Measurements from ENCODE around the gene COG5. TPM values are rescaled to one million over a fixed set of nuclear protein-coding genes. Genes with fewer than 3 reads are reported as not detected.

Gene COG5
- total and polyA plus RNA-seq, 9 of the 15 experiments (the other 6 are each of a cell fraction or from before 2014, with no cell fraction given) = 15.3 to 75.1 (median 56.4) TPM

DNA sequence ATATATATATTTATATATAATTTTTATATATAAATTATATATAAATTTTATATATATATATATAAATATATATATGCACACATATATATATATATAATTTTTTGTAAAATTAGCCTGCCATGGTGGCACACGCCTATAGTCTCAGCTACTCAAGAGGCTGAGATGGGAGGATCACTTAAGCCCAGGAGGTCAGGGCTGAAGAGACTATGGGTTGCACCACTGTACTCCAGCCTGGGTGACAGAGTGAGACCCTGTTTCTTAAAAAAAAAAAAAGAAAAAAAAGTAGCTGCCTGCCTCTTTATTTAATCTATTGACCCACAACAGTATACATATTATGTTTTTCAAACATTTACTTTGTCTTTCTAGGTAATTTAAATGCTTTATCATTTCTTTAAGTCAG lies 35.5 kb upstream of the COG5 start:
- in situ Hi-C loops (cut with MboI) (no loop called here), intact Hi-C loops (cut with micrococcal nuclease) (no loop called here)
- FAIRE-seq = no peak
- peaks cover 73% of the 10 kb centered on the region for H3K36me3 ChIP-seq (ENCODE audit: control insufficient read depth, insufficient read depth, low read length)
- POLR2A ChIA-PET = interaction anchor here (0.8 to 1.3 kb wide), 2 partner anchors 15 to 36 kb away, joined by 3 to 4 read pairs; partner anchors contain the start of genes COG5 and DUS4L
- WGBS (ENCODE audit: insufficient coverage, low coverage, missing lambda C conversion rate) = 94% methylated on average over 1 of the region's 1 CpG
- H3K79me2 ChIP-seq (ENCODE audit: control insufficient read depth, insufficient read depth, low read length) = no peaks in the 10 kb centered on the region
- H4K20me1 ChIP-seq (replicated peaks; ENCODE audit: control insufficient read depth, insufficient read depth, low read length) = no peaks in the 10 kb centered on the region
- peaks cover 2% of the 10 kb centered on the region for H3K9me1 ChIP-seq (ENCODE audit: control insufficient read depth, insufficient read depth, low read length)
- H3K27me3 ChIP-seq (ENCODE audit: control insufficient read depth in 2 of 2, insufficient read depth in 2 of 2, low read length in 2 of 2) = no peaks in the 10 kb centered on the region
- CTCF ChIA-PET (ENCODE audit: low intra/inter-chr PET ratio) = no interaction called here
- no peak overlapping the region for H3K4me2 ChIP-seq (ENCODE audit: insufficient read depth, low read length)
- TF ChIP-seq LEF1 (IDR thresholded peaks at IDR 0.05) (no peak), TFAM (CRISPR knock-in tag; conservative IDR thresholded peaks at IDR 0.05) (no peak), SMC3 (conservative IDR thresholded peaks at IDR 0.05; ENCODE audit: insufficient read depth, low read depth, low read length) (no peak), NFYB (IDR thresholded peaks at IDR 0.05; ENCODE audit: extremely low read depth, insufficient read length) (no peak), MEIS2 (IDR thresholded peaks at IDR 0.05; ENCODE audit: partially characterized antibody) (no peak), RBM22 (IDR thresholded peaks at IDR 0.05; ENCODE audit: low read depth, low read length, poor library complexity, severe bottlenecking) (no peak), RUNX1 (IDR thresholded peaks at IDR 0.05; ENCODE audit: low read depth) (no peak)
- TF ChIP-seq, protein P1, sequence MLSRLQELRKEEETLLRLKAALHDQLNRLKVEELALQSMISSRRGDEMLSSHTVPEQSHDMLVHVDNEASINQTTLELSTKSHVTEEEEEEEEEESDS (CRISPR knock-in tag; IDR thresholded peaks at IDR 0.05) = no peak
- TF ChIP-seq, protein P2, sequence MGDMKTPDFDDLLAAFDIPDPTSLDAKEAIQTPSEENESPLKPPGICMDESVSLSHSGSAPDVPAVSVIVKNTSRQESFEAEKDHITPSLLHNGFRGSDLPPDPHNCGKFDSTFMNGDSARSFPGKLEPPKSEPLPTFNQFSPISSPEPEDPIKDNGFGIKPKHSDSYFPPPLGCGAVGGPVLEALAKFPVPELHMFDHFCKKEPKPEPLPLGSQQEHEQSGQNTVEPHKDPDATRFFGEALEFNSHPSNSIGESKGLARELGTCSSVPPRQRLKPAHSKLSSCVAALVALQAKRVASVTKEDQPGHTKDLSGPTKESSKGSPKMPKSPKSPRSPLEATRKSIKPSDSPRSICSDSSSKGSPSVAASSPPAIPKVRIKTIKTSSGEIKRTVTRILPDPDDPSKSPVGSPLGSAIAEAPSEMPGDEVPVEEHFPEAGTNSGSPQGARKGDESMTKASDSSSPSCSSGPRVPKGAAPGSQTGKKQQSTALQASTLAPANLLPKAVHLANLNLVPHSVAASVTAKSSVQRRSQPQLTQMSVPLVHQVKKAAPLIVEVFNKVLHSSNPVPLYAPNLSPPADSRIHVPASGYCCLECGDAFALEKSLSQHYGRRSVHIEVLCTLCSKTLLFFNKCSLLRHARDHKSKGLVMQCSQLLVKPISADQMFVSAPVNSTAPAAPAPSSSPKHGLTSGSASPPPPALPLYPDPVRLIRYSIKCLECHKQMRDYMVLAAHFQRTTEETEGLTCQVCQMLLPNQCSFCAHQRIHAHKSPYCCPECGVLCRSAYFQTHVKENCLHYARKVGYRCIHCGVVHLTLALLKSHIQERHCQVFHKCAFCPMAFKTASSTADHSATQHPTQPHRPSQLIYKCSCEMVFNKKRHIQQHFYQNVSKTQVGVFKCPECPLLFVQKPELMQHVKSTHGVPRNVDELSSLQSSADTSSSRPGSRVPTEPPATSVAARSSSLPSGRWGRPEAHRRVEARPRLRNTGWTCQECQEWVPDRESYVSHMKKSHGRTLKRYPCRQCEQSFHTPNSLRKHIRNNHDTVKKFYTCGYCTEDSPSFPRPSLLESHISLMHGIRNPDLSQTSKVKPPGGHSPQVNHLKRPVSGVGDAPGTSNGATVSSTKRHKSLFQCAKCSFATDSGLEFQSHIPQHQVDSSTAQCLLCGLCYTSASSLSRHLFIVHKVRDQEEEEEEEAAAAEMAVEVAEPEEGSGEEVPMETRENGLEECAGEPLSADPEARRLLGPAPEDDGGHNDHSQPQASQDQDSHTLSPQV (IDR thresholded peaks at IDR 0.05) = no peak
- TF ChIP-seq, protein P3, sequence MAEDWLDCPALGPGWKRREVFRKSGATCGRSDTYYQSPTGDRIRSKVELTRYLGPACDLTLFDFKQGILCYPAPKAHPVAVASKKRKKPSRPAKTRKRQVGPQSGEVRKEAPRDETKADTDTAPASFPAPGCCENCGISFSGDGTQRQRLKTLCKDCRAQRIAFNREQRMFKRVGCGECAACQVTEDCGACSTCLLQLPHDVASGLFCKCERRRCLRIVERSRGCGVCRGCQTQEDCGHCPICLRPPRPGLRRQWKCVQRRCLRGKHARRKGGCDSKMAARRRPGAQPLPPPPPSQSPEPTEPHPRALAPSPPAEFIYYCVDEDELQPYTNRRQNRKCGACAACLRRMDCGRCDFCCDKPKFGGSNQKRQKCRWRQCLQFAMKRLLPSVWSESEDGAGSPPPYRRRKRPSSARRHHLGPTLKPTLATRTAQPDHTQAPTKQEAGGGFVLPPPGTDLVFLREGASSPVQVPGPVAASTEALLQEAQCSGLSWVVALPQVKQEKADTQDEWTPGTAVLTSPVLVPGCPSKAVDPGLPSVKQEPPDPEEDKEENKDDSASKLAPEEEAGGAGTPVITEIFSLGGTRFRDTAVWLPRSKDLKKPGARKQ (CRISPR knock-in tag; IDR thresholded peaks at IDR 0.05) = no peak
- no peak overlapping the region for H2AFZ ChIP-seq (ENCODE audit: low read depth, low read length)
- DNase-seq (ENCODE audit: extremely low read depth in 1 of 4, low spot score in 3 of 4) = no peak
- H3K27ac ChIP-seq (ENCODE audit: extremely low read depth, low read depth, low read length) = no peak overlapping the region
- no peak overlapping the region for H3K4me3 ChIP-seq
- BruUV-seq (replicated peaks) = no TSS peak
- H3K9ac ChIP-seq (ENCODE audit: insufficient read depth in 1 of 2, low read depth in 2 of 2, low read length in 2 of 2) = no peak overlapping the region
- ATAC-seq = peak; percentile 53; the same call in 2 of the 3 replicates
- H3K9me3 ChIP-seq (replicated peaks; ENCODE audit: control insufficient read depth, insufficient read depth, low read depth, low read length) = no peaks in the 10 kb centered on the region
- no peaks in the 10 kb centered on the region for H3K4me1 ChIP-seq (replicated peaks in 1 of 2; ENCODE audit: control insufficient read depth in 2 of 2, insufficient read depth in 2 of 2, low read length in 2 of 2)
